Measurements from ENCODE around the gene ATP5PD.
"Not testable (repeated sequence)": the region's sequence is repeated elsewhere in the genome, so short reads cannot be mapped to it uniquely, and the experiment has no call there.

ATP5PD gene

DNA sequence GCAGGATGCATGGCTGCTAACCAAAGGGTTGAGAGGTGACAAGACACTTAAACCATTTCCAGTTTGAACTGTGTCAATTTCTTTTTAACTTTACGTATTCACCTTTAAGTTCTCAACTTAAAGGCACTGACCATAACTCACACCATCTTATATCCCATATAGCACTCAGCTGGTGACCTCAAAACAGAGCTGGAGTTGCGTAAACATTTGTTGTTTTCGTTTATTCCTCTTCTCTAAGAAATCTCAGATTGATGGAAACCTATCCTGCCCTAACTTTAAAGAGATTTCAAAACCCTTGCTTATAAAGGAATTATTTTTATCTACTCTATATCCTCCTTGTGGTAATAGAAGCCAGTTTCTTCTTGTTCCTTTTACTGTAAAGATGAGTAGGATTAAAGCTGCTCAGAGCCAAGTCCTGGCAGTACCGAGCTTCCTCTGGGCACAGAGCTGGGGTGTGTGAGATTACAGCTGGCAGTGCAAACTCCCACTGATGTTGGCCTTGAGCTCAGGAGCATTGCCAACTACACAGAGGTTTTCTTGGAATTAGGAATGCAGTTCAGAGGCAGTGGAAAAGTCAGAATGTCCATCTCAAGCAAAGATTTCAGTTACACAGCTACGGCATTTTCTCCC is 1.6 kb upstream of the ATP5PD start:
- no peak for DNase-seq

DNA sequence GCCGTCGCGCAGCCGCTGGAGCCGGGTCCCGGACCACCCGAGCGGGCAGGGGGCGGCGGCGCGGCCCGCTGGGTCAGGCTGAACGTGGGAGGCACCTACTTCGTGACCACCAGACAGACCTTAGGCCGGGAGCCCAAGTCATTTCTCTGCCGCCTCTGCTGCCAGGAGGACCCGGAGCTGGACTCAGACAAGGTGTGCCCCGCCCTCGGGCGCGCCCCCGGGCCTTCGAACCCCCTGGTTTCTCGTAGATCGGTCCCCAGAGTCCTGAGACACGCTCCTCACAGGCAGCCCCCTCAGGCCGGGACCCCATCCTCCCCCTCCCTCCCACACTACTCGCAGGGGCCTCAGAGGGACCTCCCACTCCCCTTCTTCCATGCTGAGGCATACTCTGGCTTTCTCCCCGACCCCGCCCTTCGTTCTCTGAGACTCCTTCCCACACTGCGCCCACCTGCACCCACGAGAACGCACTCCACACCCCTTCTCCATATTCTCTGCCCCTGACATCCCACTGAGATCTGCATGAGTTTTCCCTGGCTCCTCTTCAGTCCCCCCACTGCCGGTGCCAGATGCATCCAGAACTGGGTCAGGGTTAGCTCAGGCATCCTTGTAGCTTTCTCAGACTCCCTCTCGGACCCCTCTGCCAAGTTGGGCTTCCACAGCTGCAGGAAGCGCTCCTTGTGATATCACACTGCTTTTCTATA is 779 bp upstream of the ATP5PD start:
- DNase-seq = no peak

DNA sequence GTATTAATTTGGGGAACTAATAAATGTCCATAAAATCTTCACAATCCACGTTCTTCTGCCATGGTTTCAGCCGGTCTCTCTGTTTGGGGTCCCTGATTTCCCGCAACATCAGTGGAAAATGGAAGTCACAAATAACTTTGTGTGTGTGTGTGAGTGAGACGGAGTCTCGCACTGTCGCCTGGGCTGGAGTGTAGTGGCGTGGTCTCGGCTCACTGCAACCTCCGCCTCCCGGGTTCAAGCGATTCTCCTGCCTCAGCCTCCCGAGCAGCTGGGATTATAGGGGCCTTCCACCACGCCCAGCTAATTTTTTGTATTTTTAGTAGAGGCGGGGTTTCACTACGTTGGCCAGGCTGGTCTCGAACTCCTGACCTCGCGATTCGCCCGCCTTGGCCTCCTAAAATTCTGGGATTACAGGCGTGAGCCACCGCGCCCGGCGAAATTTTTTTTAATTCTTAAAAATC is 793 bp downstream of the ATP5PD start:
- not testable (repeated sequence) for DNase-seq

DNA sequence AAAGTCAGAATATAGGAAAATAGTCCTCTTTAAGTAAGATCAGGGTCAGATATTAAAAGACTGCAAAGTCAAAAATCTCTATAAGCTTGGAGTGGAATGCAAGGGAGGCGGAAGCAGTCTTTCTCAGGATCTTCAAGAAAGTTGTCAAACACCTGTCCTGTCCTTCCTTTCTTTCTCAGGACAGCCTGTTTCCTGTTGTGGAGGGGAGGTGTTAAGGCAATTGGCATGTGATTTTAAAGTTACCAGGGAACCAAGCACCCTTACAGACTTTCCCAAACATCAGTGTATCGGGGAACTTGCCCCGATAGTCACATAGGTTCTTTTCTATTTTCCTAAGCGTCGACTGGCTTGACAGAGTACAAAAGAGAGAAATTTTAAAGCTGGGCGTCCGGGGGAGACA is 2.1 kb downstream of the ATP5PD start:
- DNase-seq = no peak

DNA sequence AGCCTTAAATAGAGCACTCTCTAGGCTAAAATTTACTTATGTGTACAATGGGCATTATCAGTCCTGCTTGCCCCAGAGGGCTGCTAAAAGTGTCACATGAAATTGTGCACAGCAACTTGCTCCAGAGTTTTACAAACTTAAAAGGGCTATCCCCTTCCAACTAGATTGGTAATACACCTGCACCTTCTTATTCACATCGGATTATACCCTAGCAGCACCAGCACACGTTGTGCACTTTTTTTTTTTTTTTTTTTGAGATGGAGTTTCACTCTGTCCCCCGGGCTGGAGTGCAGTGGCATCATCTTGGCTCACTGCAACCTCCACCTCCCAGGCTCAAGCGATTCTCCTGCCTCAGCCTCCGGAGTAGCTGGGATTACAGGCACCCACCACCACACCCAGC is 3.0 kb downstream of the ATP5PD start:
- DNase-seq = not testable (repeated sequence)

DNA sequence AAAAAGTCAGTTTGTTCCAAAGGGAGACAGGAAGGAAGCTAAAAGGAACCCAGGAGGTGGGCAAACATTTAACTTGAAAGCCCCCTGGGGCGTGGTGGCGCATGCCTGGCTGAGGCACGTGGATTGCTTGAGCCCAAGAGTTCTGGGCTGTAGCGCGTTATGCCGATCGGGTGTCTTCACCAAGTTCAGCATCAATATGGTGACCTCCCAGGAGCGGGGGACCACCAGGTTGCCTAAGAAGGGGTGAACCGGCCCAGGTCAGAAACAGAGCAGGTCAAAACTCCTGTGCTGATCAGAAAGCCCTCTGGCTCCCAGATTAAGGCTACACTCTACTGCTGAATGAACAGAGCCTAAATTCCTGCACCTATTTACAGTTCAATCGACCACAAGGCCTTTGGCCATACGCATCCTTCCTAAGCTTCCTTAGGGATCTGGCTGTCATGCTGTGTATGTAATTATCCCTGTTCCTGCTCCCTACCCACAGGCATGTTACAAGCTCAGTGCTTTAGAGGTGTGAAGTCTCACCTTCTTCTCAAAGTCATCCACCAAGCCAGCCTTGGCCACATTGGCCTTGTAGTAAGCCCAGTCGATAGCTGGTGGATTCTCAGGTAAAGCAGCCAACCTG is 5.0 kb downstream of the ATP5PD start:
- no peak for DNase-seq

DNA sequence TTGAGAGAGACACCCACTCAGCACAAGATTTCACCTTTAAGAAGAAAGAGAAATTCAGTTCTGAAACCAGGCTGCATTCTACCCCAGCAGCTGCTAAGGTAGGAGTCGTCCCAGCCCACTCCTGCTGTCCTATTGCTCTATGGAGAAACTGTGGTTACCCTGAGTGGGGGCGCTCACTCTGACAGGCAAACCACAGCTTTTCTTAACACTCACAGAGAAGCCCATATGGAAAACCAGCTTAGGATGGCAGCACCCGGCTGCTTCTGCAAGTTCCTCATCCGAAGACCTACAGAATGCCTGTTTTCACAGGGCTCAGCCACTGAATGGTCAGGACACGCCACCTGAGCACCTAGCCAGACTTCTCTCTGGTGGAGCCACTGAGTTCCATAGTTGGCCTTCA is 7.5 kb downstream of the ATP5PD start:
- DNase-seq = no peak

DNA sequence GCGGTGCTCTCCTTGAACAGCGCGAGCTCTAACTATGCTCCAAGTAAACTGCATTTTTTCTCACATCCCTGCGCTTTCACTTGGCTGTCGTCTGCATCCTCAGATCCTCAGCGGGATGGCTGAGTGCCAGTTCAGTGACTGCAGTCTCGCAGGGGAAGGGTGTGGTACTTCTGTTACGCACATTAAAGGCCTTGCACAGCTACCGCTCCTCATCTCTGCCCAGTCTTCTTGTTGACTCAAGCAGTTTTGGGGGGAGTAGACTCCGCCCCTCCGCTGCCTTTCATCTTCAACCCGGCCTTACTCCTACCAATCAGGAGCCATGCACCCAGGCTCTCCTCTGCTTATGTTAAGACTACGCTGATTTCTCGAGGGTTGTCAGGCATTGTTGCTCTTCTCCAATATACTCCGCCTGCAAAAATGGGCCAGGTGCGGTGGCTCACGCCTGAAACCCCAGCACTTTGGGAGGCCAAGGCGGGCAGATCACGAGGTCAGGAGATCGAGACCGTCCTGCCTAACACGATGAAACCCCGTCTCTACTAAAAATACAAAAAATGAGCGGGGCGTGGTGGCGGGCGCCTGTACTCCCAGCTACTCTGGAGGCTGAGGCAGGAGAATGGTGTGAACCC is 10.0 kb downstream of the ATP5PD start:
- peak; percentile 89 for DNase-seq

DNA sequence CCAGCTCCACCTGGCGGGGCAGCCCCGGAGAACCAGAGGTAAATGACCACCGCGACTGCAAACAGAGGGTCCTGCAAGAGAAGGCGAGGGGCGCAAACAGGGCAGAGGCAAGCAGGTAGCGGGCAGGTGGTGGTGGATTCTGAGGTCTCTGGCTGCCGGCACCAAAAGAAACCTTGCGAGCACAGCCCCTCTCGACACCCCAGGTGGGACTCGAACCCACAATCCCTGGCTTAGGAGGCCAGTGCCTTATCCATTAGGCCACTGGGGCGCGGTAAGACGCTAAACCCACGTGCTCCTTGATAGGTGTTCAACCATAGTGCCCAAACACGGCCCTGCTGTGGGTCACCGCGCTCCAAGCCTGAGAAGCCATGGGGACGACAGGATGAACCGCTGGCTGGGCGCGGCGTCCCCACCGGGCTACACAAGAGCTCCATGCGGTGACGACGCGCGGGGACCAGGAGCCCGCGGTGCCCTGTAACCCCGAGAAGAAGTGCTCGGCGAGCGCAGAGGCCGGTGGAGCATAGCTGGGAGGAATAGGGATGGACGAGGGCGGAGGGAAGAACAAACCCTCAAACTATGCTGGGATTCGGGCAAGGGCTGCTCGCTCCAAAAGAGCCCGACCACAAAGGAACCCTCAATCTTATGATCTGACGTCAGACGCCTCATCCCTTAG is 12.4 kb downstream of the ATP5PD start:
- DNase-seq = peak; percentile 63

DNA sequence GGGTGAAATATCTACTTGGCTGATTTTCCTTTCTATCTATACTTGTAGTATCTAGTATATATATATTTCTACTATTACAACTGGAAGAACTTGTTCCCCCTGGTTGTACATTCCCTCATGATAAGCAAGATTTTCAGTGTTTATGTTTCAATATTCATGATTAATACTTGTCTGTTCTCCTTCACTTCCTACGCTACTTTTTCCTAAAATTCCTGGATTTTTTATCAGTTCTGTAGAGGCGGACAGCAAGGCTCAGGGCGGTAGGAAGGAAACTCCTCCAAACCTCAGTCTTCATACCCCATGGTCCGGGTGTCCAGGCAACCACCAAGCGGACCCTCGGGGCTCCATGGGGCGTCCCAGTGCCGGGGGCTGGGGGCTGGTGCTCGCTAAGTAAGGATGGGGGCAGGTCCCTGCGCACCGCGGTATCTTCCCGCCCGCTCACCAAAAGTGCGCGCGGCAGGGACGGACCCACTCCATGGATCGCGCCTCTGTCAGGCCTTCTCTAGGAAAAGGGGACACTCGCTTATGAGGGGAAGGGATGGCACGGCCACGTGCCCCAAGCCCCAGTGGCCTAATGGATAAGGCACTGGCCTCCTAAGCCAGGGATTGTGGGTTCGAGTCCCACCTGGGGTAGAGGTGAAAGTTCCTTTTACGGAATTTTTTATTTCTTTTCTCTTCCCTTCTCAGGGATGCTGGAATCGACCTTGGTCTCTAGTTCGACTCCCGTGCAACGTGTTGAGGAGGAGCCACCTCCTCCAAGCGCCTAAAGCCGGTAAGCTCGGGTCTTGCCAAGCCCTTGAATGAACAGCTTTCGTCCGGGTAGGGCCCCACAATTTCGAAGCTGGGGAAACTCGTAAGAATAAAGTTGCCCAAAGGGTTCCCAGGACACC is 13.2 kb downstream of the ATP5PD start:
- peak; percentile 64 for DNase-seq

DNA sequence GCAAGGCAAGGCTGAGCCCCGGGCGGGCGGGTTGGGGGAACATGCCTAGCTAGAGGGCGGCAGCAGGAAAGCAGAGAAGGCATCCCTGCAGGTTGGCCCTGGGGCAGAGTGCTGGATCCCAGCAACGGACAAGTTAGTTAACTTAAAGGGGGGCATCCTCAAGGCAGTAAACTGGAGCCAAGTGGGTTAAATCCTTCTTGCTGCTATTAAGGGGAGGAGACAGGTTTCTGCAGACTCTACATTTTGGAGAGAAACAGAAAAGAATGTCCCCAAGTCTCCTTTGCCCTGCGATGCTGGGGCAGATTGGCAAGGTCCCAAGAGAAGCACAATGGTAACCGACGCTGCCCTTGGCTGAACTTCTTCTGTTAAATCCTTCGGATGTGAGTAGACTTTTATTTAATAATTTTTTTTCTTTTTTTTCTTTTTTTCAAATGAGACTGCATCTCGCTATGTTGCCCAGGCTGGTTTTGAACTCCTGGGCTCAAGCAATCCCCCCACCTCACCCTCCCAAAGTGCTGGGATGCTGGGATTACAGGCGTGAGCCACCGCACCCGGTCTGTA is 14.0 kb downstream of the ATP5PD start:
- no peak for DNase-seq

DNA sequence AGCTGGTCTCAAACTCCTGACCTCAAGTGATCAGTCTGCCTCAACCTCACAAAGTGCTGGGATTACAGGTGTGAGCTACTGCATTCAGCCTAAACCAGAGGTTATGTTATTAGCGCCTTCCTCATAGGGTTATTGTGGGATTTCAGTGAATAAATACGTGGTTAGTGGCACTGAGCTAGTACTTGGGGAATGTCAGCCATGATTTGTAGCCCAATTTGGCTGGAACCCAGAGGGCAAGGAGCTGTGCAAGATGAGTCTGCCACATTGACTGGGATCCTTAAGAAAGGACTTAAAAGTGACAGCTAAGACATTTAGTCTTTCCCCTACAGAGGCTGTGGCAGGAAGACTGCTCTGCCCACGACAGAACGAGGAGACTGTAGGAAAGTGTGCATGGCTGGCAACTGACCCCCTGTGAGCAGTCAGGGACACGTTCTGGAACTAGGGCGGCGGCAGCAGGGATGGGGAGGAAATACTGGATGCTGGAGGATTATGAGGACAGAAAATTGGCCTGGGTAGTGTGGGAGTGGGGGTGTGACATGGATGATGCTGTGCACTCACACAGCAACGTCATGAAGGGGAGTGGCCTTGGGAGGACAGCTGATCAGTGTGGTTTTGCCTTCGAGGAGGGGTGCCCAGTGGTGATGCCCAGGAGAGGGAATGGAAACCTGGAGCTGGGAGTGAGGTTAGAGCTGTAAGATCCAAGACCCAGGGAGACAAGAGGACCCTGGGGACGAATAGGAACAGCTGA is 14.6 kb downstream of the ATP5PD start:
- DNase-seq = peak; percentile 34

DNA sequence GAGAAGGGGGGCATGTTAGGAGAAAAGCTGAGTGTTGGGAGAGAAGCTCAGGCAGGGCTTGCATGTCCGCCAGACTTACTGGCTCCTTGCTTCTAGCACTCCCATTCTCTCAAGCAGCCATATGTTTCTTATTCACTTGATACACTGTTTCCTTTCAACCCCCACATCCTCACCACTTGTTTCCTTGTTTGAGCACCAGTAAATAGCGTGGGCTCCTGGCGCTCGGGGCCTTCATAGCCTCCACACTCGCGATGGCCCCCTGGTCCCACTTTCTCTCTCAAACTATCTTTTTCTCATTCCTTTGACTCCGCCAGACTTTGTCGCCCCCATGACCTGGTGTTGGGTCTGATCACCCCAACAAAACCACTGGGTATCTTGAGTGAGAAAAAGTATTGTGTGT is 16.6 kb downstream of the ATP5PD start:
- DNase-seq = no peak

DNA sequence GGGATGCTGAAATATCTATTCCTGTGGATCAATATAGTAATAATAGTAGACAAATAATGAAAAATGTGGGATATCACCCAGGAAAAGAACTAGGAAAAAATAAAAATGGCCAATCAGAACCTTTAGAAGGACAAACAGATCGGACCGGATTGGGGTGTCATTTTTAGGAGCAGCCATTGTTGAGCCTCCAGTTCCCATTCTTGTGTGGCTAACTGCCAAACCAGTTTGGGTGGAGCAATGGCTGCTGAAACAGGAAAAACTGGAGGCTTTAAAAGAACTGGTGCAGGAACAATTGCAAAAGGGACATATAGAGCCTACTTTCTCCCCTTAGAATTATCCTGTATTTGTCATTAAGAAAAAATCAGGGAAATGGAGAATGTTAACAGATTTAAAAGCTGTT is 20.1 kb downstream of the ATP5PD start:
- not testable (repeated sequence) for DNase-seq

DNA sequence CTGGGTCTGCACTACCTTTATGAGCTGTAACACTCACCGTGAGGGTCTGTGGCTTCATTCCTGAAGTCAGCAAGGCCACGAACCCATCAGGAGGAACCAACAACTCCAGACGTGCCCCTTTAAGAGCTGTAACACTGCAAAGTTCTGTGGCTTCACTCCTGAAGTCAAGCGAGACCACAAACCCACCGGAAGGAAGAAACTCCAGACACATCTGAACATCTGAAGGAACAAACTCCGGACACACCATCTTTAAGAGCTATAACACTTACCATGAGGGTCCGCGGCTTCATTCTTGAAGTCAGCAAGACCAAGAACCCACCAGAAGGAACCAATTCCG is 21.4 kb downstream of the ATP5PD start:
- DNase-seq = not testable (repeated sequence)

DNA sequence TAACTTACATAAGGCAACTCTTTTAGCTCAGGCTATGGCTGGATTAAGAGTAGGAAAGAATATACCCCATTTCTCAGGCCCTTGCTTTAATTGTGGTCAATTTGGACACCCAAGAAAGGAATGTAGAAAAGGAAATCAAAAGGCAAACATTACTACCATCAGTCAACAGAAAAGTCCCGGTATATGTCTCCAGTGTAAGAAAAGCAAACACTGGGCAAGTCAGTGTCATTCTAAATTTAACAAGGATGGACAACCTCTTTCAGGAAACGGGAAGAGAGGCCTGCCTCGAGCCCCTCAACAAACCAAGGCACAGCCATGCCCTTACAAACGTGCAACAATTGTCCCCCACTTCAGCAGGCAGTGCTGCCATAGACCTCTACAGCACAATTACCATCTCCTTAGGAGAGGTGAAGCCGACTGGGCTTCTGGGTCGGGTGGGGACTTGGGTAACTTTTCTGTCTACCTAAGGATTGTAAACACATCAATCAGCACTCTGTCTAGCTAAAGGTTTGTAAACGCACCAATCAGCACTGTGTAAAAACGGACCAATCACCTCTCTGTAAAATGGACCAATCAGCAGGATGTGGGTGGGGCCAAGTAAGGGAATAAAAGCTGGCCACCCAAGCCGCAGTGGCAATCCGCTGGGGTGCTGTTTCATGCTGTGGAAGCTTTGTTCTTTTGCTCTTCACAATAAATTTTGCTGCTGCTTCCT is 21.9 kb downstream of the ATP5PD start:
- DNase-seq = peak; percentile 7

DNA sequence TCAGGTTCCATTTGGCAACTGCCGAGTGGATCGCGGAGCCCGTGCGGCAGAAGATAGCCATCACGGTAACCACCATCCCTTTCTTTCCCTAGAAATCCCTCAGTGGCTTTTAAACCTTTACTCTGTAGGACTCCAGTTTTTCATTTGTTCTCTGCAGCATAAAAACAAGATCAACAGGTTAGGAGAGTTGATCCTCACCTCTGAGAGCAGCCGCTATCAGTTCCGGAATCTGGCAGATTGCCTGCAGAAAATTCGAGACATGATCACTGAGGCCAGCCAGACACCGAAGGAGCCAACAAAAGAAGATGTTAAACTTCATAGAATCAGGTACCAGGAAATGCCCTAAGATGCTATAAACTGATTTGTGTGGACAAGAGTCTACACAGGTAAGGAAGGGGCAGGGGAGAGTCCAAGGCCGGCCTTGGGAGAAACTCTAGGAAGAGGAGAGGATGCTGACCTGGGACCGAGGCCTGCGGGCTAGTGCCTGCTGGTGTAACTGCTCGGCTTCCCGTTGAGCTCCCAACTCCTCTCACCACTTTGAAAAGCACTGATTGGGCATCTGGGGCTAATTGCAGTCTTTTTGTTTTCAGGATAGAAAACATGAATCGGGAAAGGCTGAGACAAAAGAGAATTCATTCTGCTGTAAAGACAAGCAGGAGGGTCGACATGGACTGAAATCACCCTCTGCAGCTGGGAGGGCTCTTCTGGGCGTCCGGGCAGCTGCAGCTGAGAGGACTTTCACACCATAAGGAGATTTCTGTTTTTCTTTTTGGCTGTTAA is 26.2 kb downstream of the ATP5PD start:
- DNase-seq = no peak

DNA sequence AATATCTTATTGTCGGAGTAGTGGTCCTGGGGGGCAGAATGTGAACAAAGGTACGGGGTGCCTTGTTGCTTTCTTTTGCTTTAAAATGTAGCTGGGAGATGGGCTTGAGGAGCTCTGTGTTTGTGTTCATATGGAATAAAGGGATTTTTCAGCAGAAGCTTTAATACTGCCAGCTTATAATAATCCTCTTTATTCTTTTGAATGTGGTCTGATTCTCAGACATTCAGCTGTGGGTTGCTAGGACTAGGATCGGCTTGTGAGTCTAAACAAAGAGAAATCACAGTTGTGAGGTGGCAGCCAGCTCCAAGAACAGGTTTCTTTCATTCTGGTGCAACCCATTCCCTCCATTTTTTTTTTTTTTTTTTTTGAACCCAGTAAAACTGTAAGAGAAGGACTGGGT is 27.1 kb downstream of the ATP5PD start:
- DNase-seq = no peak

DNA sequence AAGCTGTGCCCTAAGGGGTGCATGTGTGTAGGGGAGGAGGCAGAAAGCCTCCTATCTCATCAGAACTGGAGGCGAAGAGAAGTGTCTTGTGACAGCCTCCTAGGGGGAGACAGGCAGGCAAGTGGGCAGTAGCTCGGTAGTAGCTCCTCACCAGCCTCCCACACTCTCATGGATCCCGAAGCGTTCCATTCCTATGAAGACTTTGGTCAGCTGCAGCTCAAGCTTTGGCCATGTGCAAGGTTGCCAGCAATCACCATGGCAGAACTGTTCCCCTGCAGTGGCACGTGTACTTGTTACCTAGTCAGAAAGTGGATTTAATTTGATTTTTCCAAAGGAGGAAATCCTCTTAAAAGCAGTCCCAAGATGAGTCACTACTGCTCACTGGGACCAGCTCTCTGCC is 27.6 kb downstream of the ATP5PD start:
- DNase-seq = no peak

DNA sequence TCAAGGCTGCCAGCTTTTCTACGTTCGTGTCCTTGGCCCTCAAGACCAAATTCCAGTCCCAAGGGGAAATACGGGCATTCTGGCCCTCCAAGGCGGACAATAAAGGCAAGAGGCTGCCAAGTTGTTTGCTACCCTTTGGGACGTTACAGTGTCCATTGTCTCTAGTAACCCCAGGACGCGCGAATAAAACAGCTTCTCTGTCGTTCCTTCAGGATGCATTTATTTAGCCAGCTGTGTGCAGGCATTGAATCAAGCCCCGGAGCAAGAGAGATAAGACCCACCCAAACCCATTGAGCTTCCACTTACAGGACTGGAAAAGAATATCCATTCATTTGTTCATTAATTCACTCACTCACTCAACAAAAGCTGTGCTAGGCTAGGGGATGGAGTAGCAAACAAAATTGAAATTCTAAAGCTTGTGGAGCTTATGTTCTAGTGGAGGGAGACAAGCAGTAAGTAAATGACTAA is 33.6 kb downstream of the ATP5PD start:
- DNase-seq = no peak
